NCI-H1417 (cell line): ENCODE measurements around the gene TEDDM1.

Experiments used
- DNase-seq, 3 experiments: peaks; one replicate each; lab custom pipeline; 2025; lab: John Stamatoyannopoulos, UW

Gene TEDDM1

DNA sequence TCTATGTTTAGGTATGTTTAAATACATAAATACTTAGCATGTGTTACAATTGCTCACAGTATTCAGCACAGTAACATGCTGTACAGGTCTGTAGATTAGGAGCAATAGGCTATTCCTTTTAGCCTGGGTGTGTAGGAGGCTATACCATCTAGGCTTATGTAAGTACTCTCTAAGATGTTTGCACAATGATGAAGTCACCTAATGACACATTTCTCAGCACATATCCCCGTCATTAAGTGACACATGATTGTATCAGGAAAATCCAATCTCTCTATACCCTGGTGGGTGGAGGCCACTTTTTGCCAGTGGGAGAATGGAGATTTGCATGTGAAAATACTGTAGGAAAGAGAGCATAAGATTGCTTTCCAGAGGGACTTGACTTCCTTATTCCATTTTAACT lies 5.5 kb upstream of the TEDDM1 start:
- DNase-seq, result no peak

DNA sequence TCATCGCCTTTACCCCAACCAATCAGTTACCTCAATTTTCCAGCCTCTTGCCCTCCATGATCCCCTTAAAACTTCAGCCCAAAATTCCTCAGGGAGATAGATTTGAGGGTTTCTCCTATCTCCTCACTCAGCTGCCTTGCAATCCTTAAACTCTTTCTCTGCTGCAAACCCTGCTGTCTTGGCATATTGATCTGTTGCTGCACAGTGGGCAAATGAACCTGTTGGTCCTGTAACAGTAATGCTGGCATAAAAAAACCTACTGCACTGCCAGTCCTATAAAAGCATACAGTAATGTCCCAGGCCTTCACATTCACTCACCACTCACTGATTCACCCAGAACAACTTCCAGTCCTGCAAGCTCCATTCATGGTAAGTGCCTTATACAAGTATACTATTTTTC lies 5.1 kb upstream of the TEDDM1 start:
- DNase-seq, result no peak

DNA sequence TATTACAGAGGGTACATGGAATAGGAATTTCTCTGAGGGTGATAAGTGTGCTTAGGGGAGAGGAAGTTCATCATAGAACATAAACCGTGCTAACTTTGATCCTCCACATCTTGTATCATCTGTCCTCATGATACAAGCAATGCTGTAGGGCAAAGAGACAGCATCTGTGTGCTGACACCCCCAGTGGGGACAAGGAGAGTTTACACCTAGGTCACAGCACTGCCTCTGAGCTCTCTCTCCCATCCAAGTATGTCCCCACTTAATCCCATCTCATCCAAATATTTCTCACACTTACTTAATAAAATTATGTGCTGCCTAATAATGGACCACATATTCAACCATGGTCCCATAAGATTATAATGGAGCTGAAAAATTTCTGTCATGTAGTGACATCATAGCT lies 4.3 kb upstream of the TEDDM1 start:
- no peak for DNase-seq

DNA sequence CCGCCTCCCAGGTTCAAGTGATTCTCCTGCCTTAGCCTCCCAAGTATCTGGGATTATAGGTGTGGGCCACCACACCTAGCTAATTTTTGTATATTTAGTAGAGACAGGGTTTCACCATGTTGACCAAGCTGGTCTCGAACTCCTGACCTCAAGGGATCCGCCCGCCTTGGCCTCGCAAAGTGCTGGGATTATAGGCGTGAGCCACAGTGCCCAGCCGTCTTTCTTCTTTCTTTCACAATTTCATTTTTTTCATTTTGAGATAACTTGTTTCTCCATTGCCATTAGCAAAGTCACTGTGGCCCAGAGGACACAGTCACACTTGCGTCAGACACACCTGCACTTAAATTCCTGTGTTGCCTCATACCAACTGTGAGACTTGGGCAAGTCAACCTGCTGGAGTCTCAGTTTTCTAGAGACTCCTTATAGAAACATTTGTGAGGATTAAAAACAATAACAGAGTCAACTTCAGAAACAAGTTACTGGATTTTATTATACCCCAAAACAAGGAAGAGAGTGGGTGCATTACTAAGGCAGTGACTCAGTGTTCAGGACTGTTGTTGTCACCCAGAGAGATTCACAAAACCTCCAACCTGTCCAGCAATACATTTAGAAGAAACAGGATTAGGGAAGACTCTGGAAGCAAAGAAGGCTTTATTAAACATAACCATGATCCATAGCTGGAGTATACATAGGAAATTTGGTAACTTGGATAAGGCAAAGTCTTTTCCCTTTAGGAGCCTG lies 2.6 kb downstream of the TEDDM1 start:
- DNase-seq, result no peak

DNA sequence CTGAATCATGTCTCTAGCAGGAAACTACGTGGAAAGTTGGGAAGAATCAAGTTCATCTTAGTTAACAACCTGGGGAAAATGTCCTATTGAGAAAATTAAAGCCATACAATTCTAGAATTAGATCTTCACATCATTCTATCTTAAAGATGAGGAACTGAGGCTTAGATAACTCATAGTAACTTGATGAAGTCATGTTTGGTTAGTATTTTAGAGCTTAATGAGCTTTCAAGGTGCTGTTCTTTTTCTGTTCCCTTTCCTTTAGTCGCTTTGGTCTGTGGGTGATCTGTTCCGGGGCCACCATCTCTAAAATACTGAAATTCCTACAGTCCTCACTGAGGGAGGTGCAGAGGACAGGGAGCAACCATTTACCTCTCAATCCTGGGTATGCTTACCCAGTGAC lies 4.6 kb downstream of the TEDDM1 start:
- no peak for DNase-seq

DNA sequence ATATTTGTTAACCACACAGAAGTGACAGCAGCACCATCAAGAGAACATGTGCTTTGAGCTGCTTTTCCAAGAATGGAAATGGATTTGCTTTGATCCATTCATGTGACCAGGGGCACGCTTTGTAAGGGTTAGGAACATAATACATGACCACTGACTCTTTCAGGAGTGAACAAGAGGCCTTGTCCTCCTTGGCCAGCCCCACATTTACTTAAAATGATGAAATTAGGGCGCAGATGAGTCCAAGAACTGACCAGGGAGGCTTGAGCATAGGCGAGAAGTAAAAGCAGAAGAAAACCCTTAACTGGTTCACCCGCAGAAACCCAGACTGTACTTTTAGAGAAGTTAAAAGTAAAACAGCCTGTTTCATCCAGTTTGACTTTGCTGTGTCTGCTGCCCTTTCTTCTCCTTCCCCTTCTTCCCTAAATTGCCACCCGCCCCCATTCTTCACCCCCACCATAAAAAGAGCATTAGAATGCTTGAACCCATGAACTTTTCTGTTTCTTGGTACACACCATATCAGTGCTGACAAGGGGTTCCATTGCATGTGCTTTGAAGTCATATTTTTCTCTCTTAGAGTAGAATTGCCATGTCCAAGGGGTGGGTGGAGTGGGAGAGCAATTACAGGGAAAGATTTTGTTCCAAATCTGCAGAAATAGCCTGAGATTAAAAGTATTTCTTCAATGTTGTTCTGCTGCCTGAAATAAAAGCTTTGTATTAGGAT lies 6.3 kb downstream of the TEDDM1 start:
- no peak for DNase-seq

DNA sequence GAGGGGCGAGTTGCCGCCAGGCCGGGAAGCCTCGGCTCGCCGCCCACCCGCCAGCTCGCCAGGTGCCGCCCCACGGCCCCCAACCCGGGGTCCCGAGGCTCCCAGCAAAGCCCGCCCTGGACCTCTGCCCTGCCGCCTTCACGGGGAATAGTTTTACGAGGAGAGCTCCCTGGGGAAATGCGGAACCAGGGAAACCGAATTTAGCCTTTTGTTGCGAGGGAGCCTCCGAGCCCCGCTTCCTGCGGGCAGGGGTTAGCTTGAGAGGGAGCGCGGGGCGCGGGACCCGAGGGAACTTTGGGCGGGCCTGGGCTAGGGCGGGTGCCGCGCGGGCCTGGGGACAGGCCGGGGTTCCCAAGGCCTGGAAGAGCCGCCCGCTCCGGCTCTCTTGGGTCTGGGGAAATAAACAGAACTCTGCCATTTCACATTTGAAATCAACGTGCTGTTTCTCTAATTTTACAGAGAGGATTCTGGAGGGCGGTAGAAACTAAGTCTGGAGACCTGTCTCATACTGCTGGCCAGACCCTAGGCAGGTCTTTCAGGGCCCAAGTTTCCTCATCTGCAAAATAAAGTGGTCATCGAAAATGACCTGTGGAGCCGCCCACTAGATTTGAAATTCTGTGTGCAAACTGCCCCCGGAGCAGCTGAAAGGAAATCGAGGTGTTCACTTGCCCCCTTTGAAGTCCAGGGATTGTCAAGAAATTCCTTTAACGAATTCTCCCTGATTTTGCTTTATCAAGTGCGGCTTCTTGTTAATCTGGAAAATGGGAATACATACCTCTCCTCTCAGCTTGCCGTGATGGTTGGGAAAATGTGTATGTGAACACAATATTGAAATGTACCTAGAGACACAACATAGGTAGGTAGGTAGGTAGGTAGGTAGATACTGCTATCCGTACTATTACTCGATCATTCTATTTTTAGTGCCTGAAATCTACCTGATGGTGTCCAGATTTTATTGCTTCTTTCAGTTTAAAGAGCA lies 8.1 kb downstream of the TEDDM1 start:
- DNase-seq, result peak; percentile 87 to 95 (median 95)

DNA sequence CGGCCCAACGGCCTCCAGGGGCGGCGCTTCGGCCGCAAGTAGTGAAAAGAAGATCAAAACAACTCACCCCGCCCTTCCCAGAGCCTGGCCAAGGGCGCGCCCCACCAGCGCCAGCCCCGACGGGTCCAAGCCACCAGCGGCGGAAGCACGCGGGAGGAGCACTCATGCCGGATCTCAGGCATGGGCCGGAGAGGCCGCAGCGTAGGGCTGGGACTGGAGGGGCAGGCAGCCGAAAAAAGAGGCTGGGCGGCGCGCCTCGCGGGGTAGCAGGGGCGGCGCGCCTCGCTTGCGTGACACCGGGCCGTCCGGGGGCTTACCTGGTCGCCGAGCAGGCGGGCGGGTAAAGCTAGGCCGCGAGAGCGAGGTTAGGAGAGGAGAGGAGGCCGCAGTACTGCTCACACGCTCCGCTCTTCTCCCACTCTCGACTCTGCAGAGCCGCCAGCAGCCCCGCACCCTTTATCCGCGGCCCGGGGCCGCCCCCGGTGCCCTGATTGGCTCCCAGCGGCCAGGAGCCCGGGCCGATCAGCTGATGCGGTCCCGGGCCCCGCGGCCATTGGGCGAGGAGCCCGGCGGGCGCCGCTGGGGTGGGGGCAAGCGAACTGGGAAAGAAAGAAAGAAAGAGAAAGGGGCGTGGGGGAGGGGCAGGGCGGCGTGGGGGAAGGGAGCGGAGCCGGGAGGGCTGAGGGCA lies 9.0 kb downstream of the TEDDM1 start, which contains the start of gene GLUL:
TSS of gene GLUL (minus strand) at position 429 of the 688 bp plus-strand sequence. CDS start 3,053 bp downstream, outside the sequence.
- peak; percentile 97 to 99 (median 98) for DNase-seq

DNA sequence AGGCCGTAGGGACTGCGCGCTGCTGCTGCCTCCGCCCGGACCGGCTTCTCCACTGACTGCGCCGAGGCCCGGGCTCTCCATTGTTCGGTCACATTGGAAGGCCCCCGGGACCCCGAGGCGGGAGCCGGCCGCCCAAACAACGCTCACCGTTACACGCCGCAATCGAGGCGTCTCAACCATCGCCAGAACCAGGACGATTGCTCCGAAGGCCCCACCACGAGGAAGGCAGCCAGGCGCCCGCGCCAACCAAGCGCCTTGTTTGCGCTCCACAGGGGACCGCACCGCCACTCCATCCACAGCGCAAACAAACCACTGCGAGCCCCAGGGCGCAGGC lies 9.5 kb downstream of the TEDDM1 start:
- peak in 1 of 3 experiments; percentile 95 for DNase-seq

DNA sequence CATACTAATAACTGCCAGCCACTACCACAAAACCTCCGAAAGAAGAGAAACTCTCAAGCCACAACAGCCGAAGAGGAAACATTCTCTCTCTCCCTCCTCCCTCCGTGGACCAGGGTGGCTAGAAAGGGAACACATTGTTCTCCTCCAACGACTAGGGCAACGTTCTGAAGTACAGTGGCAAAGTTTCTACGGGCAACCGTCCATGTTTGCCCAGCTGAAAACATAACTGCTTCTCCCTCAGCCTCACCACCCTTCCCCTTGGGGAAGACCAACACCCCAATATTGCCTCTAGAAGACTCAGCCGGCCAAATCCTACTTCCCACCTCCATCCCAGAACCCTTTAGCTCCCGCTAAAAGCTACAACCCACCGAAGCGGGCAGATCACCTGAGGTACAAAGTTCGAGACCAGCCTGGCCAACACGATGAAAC lies 10.8 kb downstream of the TEDDM1 start:
- peak in 2 of 3 experiments; percentile 13 to 41 for DNase-seq

DNA sequence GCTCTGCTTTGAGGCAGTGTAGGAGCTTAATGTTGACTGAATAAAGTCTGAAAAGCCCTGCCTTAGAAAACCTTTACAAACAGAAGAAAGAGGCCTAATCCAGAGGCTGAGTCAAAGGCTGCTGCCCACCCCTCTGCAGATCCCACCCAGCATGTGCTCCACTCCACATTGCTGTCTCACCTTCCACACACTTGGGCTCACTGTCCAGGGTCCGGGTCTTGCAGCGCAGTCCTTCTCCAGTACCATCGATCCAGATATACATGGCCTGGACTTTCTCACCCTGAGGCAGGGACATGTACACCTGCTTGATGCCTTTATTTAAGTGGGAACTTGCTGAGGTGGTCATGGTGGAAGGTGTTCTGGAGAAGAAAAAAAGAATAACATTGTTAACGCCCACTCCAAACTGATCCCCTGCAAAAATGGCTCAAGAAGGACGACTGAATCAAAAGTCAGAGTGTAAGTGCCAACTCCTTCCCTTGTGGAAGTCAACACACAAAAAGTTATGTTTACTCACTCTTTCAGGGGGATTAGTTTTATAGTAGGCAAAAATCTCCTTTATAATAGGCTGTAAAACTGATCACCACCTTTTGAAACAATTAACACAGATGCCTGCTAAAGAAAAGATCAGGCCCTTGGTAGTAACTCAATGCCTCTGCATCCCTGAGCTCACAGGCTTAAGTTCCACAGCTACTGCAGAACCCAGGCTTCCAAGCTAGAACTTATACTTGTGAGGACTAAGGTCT lies 11.9 kb downstream of the TEDDM1 start:
- no peak for DNase-seq

DNA sequence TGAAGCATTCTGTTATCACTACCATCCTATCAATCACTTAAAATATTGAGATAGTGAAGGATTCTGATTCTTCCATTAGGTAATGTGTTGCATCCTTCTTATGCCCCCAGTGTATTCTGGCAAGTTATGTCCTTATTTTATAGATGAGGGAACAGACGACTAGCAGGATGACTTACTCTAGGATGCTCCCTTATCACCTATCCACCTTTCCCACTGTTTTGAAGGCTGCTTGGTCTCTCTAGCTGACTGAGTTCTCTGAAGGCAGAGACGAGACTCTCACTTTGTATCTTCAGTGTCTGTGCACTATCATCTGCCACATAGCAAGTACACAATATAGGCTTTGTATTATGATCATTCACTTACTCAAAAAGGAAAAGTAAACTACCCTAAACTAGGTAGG lies 12.9 kb downstream of the TEDDM1 start:
- no peak for DNase-seq

DNA sequence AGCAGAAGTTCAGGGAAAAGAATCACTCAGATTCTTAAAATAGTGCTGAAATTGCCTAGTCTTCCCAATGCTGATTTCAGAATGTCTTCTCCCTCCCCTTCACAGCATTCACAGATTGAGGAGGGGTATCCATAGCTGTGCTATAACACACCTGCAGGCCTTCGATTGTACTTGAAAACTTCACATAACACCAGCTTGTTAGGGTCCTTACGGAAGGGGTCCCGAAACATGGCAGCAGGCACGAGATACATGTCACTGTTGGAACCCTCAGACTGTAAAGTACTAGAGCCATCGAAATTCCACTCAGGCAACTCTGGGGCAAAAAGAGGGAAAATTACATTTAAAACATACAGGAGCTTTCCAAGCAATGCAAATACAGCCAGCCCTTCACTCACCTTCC lies 13.5 kb downstream of the TEDDM1 start:
- DNase-seq, result no peak

DNA sequence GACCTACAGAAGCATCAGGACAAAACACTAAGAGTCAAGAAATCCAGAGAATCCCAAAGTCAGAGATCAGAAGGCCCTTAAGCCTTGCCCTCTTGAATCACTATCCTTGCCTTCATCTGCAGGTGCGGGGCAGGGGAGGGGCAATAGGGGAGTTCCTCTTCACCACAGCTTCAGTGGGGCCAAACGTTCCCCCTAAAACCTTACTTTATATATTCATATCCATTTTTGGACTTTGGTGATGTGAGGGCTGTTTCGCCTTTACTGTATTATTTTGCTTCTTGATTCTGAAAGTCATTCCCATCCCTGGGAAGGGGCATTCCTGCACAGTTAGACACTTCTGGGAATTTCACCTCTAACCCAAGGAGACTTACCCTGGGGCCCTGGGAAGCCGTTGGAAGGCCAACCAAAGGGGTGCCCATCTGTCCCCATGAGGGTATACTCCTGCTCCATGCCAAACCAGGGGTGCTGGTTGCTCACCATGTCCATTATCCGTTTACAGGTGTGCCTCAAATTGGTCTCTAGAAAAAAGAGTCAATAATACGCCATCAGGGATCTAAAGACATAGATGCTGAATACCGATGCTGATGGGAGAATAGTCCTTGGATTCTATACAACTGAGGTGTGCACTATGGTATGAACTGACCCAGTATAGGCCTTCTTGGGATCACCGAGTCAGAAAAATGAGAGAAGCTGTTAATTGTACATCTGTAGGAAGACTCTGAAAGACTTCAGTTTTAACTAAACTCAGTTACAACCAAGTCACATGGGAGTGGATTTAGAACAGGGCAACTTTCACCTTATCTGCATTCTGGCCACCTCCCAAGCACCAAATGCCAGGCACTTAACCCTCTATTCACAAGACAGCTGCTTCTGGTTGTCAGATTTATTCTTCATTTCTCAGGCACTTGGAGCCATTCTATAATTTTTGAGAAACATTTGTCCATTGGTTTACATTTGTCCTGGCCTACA lies 14.3 kb downstream of the TEDDM1 start:
- DNase-seq, result no peak

DNA sequence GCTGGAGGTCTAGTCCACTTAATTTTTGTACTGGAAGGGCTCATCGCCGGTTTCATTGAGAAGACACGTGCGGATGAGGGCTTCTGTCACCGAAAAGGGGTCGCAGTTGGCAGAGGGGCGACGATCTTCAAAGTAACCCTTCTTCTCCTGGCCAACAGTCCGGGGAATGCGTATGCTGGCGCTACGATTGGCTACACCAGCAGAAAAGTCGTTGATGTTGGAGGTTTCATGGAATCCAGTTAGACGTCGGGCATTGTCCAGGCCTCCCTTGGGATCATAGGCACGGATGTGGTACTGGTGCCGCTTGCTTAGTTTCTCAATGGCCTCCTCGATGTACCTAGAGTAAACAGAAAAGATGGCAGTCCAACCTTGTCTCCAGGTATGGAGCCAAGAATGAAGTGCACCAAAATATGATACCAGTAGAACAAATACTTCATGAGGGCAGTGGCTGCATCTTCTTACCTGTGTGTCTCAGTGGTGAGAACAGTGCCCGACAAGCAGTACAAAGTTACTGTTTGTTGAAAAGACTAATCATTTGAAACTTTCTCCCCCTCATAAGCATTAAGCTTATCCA lies 16.0 kb downstream of the TEDDM1 start:
- DNase-seq, result peak in 1 of 3 experiments; percentile 49

DNA sequence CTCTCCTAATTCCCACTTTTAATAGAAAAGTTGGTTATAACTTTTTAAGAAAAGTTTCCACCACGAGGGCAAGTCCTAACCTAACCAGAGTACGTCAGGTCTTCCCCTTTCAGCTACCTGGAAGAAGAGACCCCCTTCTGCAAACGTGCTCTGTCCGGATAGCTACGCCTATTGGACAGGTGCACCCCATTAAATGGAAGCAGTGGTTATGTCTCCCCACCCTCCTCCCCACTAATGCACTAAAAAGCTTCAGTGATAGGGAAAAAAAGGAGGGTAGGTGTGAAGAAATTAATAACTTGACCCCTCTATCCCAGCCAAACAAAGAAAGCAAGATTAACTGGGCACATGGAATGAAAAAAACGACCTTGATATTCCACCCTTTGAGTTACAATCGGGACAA lies 16.5 kb downstream of the TEDDM1 start:
- DNase-seq, result peak in 1 of 3 experiments; percentile 49

DNA sequence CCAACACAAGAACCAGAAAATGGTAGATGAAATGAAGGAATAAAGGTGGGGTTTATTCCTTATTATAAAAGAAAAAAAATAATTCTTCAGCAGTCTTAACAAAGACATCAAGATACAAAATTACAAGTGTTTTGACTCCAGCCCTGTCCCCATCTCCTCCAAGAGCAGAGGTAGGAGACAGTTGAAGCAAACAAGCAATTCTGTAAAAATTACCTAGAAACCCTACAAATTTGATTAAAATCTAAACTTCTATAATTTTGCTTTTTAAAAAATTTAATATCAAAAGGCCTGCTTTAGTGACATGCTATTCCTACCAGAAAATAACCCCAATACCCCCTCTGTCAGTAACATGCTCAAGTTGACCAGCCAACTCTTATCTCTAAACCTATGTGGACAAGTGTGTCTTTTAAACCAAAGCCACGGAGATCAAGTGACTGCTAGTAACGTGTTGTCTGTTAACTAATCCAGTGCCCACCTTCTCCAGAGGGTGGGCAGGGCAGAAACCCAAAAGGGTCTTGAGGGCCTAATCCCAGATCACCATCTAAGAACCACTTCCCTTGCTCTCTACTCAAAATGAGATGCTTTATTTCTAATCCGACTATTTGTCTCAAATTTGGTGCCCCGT lies 17.3 kb downstream of the TEDDM1 start:
- peak in 1 of 3 experiments; percentile 38 for DNase-seq

DNA sequence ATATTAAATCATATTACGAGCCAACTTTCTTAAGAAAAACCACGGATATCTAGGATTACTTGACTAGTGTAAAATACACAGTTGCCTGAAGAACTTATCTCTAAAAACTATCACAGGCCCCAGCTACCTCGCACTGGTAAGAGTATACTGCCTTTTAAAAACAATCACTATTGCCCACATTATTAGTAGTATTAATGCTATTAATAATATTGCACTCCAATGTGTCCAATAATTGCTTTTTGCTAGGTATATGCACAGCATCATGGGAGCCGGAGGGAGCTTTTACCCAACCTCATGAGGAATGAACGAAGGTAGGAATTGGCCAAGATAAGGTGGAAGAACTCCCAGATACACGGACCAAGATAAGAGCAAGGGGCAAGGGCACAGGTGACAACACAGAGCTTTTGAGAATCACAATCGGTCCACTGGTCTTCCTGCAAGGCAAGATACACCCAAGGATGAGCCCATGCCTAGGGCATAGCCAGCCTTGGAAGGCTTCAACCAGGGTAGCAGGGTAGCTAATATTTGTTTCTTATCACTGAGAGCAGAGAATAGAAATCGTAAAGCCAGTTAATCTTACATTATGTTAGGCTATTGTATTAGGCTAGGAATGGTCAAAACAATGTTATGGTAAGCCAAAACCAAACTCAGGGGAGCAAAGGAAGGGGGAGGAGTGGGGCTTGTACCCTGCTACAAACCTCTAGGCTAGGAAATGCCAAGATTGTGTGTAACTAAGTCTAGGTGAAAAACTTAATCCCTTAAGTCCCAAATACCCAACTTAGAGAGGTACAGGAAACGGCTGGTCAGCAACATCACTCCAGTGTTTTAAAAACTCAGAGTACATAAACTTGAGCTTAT lies 18.3 kb downstream of the TEDDM1 start:
- DNase-seq, result no peak
